Activated CD4-positive, alpha-beta memory T cell treated with anti-CD3 and anti-CD28 coated beads for 36 hours (primary cell): ENCODE measurements around the gene EIF4ENIF1. TPM values are rescaled to one million over a fixed set of nuclear protein-coding genes. Genes with fewer than 3 reads are reported as not detected.
"Not testable (repeated sequence)": the region's sequence is repeated elsewhere in the genome, so short reads cannot be mapped to it uniquely, and the experiment has no call there.

Source experiments
- CTCF ChIA-PET: fragments of 350-600 bp; sonication (Branson Sonifier 250); formaldehyde crosslinking; loops from one replicate; lab custom pipeline; 2021; ENCODE audit warnings: antibody characterized with exemption, inconsistent platforms; lab: Charles Lee
- POLR2A ChIA-PET: fragments of 350-600 bp; sonication (Branson Sonifier 250); formaldehyde crosslinking; loops from one replicate; lab custom pipeline; 2021; ENCODE audit warnings: antibody characterized with exemption; lab: Charles Lee
- DNase-seq: peaks from one replicate; pipeline ENCODE4 v3.0.0-alpha.2; 2020
- H3K27ac Mint-ChIP-seq: one replicate; pipeline ENCODE4 v1.8.0; 2021; ENCODE audit warnings: mixed read lengths
- H3K27me3 Mint-ChIP-seq: one replicate; pipeline ENCODE4 v1.8.0; 2021; ENCODE audit warnings: mixed read lengths
- H3K36me3 Mint-ChIP-seq: one replicate; pipeline ENCODE4 v1.8.0; 2021; ENCODE audit warnings: mixed read lengths
- H3K4me1 Mint-ChIP-seq: one replicate; pipeline ENCODE4 v1.8.0; 2021; ENCODE audit warnings: low read depth, mixed read lengths
- H3K4me3 Mint-ChIP-seq: one replicate; pipeline ENCODE4 v1.8.0; 2021; ENCODE audit warnings: mild to moderate bottlenecking, mixed read lengths
- H3K9me3 Mint-ChIP-seq: one replicate; pipeline ENCODE4 v1.8.0; 2021; ENCODE audit warnings: mixed read lengths
- intact Hi-C: fragments of 100-400 bp; cut with micrococcal nuclease; formaldehyde crosslinking; loops from one replicate; pipeline ENCODE4 v1.15.1; 2023
- total RNA-seq, 2 experiments: library from RNA; stranded (reverse); gene quantifications; one replicate each; pipeline ENCODE4 v1.2.3, GENCODE V29; 2021

Gene EIF4ENIF1
- total RNA-seq, 2 experiments from 2014 or later = 39.7 to 43.2 TPM

DNA sequence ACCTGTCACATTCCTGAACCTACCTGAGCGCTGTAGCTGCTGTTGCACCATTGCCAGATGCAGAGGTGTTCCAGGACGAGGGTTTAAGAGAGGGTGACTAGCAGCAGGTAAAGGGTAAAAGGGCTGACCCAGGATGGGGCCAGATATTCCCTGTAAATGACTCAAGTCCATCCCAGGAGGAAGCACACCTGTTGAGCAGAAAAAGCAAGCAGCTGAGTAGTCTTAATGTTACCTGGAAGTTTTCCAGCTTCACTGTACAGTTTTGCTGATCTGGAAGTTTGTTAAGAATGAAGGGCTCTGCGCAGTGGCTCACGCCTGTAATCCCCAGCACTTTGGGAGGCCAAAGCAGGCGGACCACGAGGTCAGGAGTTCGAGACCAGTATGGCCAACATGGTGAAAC, 49.0 kb downstream of the EIF4ENIF1 start:
- Mint-ChIP-seq H3K36me3 (peaks cover 66% of the 10 kb centered on the region), H3K4me1 (peaks cover 4% of the 10 kb centered on the region), H3K27ac (peak overlapping the region; percentile 50), H3K9me3 (no peaks in the 10 kb centered on the region), H3K4me3 (no peak overlapping the region), H3K27me3 (no peaks in the 10 kb centered on the region)
- DNase-seq = no peak
- CTCF ChIA-PET = interaction anchor here (0.9 to 1.0 kb wide), 2 partner anchors 11 to 530 kb away, joined by 3 read pairs; no protein-coding TSS in a partner anchor
- intact Hi-C loops = no loop called here
- POLR2A ChIA-PET = interaction anchor here (1.0 kb wide), 1 partner anchor 190 kb away, joined by 3 read pairs; no protein-coding TSS in a partner anchor

DNA sequence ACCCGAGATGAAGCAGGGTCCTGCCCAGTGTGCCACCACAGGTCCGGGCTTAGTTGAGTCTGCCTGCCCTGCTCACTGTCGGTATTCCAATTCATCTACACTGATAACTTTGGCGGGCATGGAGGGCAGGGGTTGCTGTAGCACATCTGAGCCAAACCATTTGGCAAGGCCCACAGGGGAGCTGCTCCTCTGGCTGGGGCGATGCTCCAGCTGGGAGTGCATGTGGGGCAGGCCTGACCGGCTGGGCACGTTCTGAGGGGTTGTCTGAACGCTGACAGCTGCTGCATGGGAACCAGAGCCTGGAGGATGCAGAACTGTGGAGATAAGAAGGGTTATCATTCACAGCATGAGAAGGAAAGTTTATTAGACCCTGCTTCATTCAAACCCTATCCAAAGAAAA, 49.8 kb downstream of the EIF4ENIF1 start:
- Mint-ChIP-seq H3K27ac (no peak overlapping the region), H3K4me3 (no peak overlapping the region), H3K27me3 (no peaks in the 10 kb centered on the region), H3K36me3 (peaks cover 66% of the 10 kb centered on the region), H3K9me3 (no peaks in the 10 kb centered on the region), H3K4me1 (no peaks in the 10 kb centered on the region)
- CTCF ChIA-PET = no interaction called here
- no peak for DNase-seq
- POLR2A ChIA-PET = no interaction called here
- intact Hi-C loops = no loop called here

DNA sequence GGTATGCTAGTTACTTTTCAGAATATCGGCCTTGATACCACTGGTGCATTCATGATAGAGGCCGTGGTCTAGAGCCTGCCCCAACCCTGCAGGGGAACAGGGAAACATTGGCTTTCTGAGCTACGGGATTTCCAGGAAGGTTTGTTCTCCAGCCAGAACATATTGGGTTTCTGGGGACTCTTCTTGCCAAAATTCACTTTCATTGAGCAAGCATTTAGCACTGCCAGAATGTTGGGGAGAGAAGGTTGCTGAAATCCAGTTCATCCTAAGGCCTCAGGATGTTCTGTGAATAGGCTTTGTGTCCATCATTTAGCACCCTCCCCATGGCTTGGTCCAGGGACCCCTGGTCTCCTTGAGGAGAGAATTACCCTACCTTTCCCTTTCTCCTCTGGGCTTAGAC, 53.5 kb downstream of the EIF4ENIF1 start:
- Mint-ChIP-seq H3K36me3 (peaks cover 61% of the 10 kb centered on the region), H3K27me3 (no peaks in the 10 kb centered on the region), H3K9me3 (no peaks in the 10 kb centered on the region), H3K4me3 (no peak overlapping the region), H3K27ac (no peak overlapping the region), H3K4me1 (no peaks in the 10 kb centered on the region)
- ChIA-PET POLR2A (no interaction called here), CTCF (no interaction called here)
- DNase-seq = no peak
- intact Hi-C loops = no loop called here

DNA sequence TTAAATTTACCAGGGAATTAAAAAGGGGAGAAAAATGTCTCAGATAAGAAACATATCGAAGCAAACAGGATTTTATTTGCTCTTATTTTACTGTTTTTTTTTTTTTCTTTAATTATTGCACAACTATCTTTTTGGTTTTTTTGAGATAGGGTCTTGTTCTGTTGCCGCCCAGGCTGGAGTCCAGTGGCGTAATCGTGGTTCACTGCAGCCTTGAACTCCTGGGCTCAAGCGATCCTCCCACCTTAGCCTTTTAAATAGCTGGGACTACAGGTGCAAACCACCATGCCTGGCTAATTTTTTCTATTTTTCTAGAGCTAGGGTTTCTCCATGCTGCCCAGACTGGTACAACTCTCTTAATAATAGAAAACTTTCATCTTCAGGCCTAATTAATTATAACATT, 57.7 kb downstream of the EIF4ENIF1 start:
- no peaks in the 10 kb centered on the region for H3K9me3 Mint-ChIP-seq
- intact Hi-C loops = no loop called here
- H3K27me3 Mint-ChIP-seq = no peaks in the 10 kb centered on the region
- H3K4me3 Mint-ChIP-seq = no peak overlapping the region
- no peaks in the 10 kb centered on the region for H3K4me1 Mint-ChIP-seq
- DNase-seq = no peak
- H3K27ac Mint-ChIP-seq = no peak overlapping the region
- peaks cover 57% of the 10 kb centered on the region for H3K36me3 Mint-ChIP-seq
- ChIA-PET POLR2A (no interaction called here), CTCF (no interaction called here)

DNA sequence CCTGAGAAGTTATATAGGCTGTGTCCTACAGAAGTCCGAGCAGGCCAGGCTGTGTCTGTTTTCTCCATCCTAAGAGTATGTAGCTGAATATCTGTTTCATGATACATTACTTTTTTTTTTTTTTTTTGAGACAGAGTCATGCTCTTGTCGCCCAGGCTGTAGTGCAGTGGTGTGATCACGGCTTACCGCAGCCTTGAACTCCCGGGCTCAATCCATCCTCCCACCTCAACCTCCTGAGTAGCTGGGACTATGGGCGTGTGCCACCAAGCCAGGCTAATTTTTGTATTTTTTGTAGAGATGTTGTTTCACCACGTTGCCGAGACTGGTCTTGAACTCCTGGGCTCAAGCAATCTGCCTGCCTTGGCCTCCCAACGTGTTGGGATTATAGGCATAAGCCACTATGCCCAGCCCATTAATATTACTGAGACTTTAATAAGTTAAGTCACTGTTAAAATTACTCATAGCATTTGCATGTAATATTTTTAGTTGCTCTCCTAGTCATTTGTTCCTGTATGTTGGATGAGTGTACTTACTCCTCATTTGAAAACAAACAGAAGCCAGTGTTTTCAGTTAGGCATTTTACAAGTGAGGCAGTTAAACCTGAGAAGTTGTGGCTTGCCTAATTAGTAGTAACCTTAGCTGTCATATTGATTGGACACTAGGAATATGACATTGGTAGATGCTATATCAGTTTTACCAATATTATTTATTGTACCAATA, 64.2 kb downstream of the EIF4ENIF1 start:
- H3K27me3 Mint-ChIP-seq = no peaks in the 10 kb centered on the region
- H3K36me3 Mint-ChIP-seq = peaks cover 54% of the 10 kb centered on the region
- H3K9me3 Mint-ChIP-seq = no peaks in the 10 kb centered on the region
- H3K27ac Mint-ChIP-seq = peak overlapping the region; percentile 4
- intact Hi-C loops = no loop called here
- H3K4me3 Mint-ChIP-seq = no peak overlapping the region
- ChIA-PET CTCF (no interaction called here), POLR2A (no interaction called here)
- H3K4me1 Mint-ChIP-seq = no peaks in the 10 kb centered on the region
- DNase-seq = no peak

DNA sequence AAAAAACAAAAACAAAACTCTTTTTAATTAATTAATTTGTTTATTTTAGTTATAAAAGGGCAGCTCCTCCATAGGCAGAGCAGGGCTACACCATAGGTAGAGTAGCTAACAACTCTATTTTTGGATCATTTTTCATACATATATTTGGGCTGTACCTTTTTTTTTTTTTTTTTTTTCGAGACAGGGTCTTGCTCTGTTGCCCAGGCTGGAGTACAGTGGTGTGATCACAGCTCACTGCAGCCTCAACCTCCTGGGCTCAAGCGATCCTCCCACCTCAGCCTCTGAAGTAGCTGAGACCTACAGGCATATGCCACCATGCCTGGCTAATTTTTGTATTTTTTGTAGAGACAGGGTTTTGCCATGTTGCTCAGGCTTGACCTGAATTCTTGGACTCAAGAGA, 87.3 kb downstream of the EIF4ENIF1 start:
- CTCF ChIA-PET, H3K4me3 Mint-ChIP-seq, DNase-seq, H3K9me3 Mint-ChIP-seq, H3K27me3 Mint-ChIP-seq, intact Hi-C loops: not testable (repeated sequence)
- Mint-ChIP-seq H3K4me1 (peaks cover 29% of the 10 kb centered on the region), H3K27ac (peak overlapping the region; percentile 53), H3K36me3 (peaks cover 36% of the 10 kb centered on the region)
- POLR2A ChIA-PET = interaction anchor here (0.6 kb wide), 1 partner anchor 76 kb away, joined by 3 read pairs; no protein-coding TSS in a partner anchor

DNA sequence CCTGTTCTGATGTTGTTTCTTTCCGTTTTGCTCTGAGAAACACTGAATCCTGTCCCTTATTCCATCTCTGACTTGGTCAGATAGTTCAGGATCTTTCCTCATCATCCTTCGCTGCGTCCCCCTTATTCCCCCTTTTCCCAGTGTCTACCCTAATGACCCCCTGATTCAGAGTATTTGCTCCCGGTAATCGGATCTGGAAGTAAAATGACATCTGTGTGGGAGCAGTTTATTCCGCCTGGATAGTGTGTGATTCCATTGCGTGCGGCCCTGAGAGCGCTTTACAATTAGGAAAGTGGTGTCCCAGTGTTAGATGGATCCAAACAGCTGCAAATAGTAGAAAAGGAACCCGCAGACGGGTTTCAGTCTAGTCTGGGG, 89.6 kb downstream of the EIF4ENIF1 start:
- ChIA-PET CTCF (interaction anchor here (0.9 kb wide), 1 partner anchor 89 kb away, joined by 3 read pairs; no protein-coding TSS in a partner anchor), POLR2A (interaction anchor here (2.8 kb wide), 1 partner anchor 53 kb away, joined by 19 read pairs; the partner anchor contains the start of gene PATZ1)
- Mint-ChIP-seq H3K4me1 (peaks cover 23% of the 10 kb centered on the region), H3K4me3 (peak overlapping the region; percentile 93), H3K27ac (peak overlapping the region; percentile 84), H3K36me3 (peaks cover 22% of the 10 kb centered on the region), H3K27me3 (no peaks in the 10 kb centered on the region), H3K9me3 (no peaks in the 10 kb centered on the region)
- intact Hi-C loops = loop anchor here (1.0 kb wide), 1 partner anchor 107 kb away; no protein-coding TSS in a partner anchor
- no peak for DNase-seq

DNA sequence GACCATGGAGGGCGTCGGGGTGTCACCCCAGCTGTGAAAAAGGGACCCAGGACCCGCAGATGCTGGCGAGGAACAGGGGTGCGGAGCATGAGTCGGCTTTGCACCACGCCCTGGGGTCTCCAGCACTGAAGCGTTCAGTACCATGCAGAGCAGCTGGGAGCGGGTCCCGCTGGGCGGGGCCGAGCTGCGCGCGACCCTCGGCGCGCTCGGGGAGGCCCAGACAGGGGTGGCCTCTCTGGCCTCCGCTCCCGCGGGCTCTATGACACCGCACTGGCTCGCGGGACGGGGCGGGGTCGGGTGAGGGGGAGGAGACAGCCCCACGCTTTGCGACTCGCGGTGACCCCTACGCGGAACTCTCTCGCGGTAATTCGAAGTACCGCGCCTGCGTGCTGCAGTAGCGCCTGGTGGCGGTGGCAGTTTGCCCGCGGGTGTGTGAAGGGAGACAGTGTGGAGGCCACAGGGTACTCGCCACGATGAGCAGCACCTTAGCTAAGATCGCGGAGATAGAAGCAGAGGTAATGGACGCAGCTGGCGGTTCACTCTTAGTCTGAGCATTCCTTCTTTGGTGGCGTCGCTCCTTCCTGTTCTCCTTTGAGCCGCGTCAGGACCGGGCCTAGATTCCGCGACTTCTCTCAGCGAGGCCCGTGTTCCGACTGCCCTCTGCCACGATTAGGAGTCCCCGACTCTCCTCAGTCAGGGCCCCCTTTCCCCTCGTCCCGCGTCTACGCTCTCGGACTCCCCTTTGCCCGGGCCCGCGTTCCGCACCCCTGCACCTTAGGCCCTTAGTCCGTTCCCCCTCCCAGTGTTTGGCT, 90.2 kb downstream of the EIF4ENIF1 start, which contains the start of gene DRG1:
Gene DRG1, plus strand, starts transcription at position 394 of the 812 bp plus-strand sequence. Its CDS starts 80 bp downstream, at position 474.
- CTCF ChIA-PET = interaction anchor here (0.8 to 1.7 kb wide), 2 partner anchors 53 to 54 kb away, joined by 4 to 5 read pairs; partner anchors contain the start of gene PATZ1

DNA sequence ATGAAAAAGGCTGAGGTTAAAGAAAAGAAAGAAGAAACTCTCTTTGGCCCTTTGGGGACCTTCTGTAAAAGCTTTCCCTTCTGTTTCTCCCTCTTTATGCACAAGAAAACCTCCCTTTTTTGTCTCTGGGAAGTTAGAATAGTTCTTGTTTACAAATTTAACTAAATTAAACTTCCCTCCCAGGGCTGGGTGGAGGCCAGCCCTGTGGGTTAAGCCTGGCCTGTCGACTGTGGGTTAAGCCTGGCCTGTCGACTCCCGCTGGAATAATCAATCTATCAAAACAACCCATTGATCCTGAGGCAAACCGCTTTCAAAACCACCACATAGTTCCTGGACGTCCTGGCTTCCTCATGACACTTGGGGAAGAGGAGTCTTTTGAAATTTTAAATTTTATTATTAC, 91.4 kb downstream of the EIF4ENIF1 start:
- Mint-ChIP-seq H3K4me1 (peaks cover 23% of the 10 kb centered on the region), H3K9me3 (peaks cover 4% of the 10 kb centered on the region), H3K4me3 (no peak overlapping the region), H3K36me3 (peaks cover 17% of the 10 kb centered on the region), H3K27ac (no peak overlapping the region), H3K27me3 (peaks cover 2% of the 10 kb centered on the region)
- intact Hi-C loops = no loop called here
- no peak for DNase-seq
- CTCF ChIA-PET = interaction anchor here (0.6 to 1.7 kb wide), 2 partner anchors 52 to 430 kb away, joined by 3 to 5 read pairs; partner anchors contain the start of genes MORC2 and PATZ1
- POLR2A ChIA-PET = interaction anchor here (1.1 to 2.8 kb wide), 2 partner anchors 38 to 51 kb away, joined by 3 to 19 read pairs; partner anchors contain the start of gene PATZ1

More for the DNA sequence above, 90.2 kb downstream of the EIF4ENIF1 start, which contains the start of gene DRG1:
- Mint-ChIP-seq H3K27me3 (peaks cover 2% of the 10 kb centered on the region), H3K9me3 (peaks cover under 1% of the 10 kb centered on the region), H3K4me3 (peak within 1 kb of the TSS; percentile 93), H3K4me1 (peaks cover 23% of the 10 kb centered on the region), H3K36me3 (peaks cover 22% of the 10 kb centered on the region), H3K27ac (peak within 1 kb of the TSS; percentile 84)
- intact Hi-C loops = loop anchor here (1.0 kb wide), 3 partner anchors 52 to 109 kb away; no protein-coding TSS in a partner anchor
- DNase-seq = peak; percentile 98
- POLR2A ChIA-PET = interaction anchor here (0.7 to 2.8 kb wide), 4 partner anchors 39 to 231 kb away, joined by 3 to 19 read pairs (median 4); partner anchors contain the start of gene PATZ1

DNA sequence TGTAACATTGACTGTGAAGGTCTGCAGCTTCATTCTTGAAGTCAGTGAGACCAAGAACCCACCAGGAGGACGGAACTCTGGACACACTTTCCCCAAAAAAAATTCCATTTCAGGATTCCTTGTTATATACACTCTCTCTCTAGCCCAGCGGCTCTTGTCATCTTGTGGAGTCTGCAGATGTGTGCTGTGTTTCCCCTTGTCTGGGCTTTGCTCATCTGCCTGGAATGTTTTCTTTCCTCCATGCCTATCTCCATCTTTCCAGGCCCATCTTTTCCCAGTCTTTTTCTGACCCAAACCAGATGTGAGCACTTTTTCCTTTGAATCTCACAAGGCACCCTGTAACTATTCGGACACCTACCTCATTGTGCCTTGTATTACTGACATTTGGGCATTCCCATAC, 95.3 kb downstream of the EIF4ENIF1 start:
- Mint-ChIP-seq H3K4me3 (no peak overlapping the region), H3K27ac (no peak overlapping the region), H3K9me3 (peaks cover 4% of the 10 kb centered on the region), H3K27me3 (peaks cover 2% of the 10 kb centered on the region), H3K4me1 (peaks cover 4% of the 10 kb centered on the region), H3K36me3 (no peaks in the 10 kb centered on the region)
- POLR2A ChIA-PET = no interaction called here
- CTCF ChIA-PET = no interaction called here
- DNase-seq = no peak
- intact Hi-C loops = no loop called here

DNA sequence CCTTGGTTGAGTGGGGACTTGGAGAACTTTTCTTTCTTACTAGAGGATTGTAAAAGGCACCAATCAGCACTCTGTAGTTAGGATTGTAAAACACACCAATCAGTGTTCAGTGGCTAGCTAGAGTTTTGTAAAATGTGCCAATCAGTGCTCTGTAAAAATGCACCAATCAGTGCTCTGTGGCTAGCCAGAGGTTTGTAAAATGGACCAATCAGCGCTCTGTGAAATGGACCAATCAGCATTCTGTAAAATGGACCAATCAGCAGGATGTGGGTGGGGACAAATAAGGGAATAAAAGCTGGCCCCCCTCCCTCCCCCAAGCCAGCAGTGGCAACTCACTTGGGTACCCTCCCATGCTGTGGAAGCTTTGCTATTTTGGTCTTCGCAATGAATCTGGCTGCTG, 95.7 kb downstream of the EIF4ENIF1 start:
- Mint-ChIP-seq H3K27me3 (peaks cover 2% of the 10 kb centered on the region), H3K36me3 (no peaks in the 10 kb centered on the region), H3K9me3 (peaks cover 4% of the 10 kb centered on the region), H3K4me1 (peaks cover 2% of the 10 kb centered on the region), H3K4me3 (no peak overlapping the region), H3K27ac (no peak overlapping the region)
- ChIA-PET CTCF (no interaction called here), POLR2A (no interaction called here)
- DNase-seq = peak; percentile 15
- intact Hi-C loops = no loop called here
